ENCODE data around the gene RAB35.

DNA sequence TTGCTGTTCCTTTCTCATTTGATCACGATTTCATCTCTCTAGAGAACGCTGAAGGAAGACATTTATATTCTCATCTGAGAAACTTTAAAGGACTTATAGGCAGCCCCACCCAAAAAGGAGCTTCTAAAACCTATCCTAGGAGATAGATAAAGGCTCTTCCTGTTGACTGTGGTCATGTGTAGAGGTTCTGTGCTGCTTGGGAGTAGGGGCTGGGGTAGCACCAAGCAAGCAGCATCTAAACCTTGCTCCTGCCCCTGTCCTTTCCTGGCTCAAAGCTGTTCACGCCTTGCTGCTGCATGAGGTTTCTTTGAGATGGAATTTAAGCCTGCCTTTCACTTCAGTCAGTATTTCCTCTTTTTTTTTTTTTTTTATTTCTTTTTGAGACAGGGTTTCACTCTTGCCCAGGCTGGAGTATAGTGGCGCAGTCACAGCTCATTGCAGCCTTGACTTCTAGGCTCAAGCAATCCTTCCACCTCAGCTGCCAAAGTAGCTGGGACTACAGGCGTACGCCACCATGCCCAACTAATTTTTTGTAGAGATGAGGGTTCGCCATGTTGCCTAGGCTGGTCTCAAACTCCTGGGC lies 41.4 kb downstream of the RAB35 start:
- TF ChIP-seq POLR2A (IDR thresholded peaks at IDR 0.05) = no peak
- TF ChIP-seq, protein P1, sequence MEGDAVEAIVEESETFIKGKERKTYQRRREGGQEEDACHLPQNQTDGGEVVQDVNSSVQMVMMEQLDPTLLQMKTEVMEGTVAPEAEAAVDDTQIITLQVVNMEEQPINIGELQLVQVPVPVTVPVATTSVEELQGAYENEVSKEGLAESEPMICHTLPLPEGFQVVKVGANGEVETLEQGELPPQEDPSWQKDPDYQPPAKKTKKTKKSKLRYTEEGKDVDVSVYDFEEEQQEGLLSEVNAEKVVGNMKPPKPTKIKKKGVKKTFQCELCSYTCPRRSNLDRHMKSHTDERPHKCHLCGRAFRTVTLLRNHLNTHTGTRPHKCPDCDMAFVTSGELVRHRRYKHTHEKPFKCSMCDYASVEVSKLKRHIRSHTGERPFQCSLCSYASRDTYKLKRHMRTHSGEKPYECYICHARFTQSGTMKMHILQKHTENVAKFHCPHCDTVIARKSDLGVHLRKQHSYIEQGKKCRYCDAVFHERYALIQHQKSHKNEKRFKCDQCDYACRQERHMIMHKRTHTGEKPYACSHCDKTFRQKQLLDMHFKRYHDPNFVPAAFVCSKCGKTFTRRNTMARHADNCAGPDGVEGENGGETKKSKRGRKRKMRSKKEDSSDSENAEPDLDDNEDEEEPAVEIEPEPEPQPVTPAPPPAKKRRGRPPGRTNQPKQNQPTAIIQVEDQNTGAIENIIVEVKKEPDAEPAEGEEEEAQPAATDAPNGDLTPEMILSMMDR (IDR thresholded peaks at IDR 0.05) = no peak
